ENCODE measurements around the gene MOB2. TPM values are rescaled to one million over a fixed set of nuclear protein-coding genes. Genes with fewer than 3 reads are reported as not detected.
"Not testable (repeated sequence)": the region's sequence is repeated elsewhere in the genome, so short reads cannot be mapped to it uniquely, and the experiment has no call there.

Gene MOB2
- polyA plus RNA-seq, 10 donors = 20.2 to 26.1 (median 22.6) TPM

DNA sequence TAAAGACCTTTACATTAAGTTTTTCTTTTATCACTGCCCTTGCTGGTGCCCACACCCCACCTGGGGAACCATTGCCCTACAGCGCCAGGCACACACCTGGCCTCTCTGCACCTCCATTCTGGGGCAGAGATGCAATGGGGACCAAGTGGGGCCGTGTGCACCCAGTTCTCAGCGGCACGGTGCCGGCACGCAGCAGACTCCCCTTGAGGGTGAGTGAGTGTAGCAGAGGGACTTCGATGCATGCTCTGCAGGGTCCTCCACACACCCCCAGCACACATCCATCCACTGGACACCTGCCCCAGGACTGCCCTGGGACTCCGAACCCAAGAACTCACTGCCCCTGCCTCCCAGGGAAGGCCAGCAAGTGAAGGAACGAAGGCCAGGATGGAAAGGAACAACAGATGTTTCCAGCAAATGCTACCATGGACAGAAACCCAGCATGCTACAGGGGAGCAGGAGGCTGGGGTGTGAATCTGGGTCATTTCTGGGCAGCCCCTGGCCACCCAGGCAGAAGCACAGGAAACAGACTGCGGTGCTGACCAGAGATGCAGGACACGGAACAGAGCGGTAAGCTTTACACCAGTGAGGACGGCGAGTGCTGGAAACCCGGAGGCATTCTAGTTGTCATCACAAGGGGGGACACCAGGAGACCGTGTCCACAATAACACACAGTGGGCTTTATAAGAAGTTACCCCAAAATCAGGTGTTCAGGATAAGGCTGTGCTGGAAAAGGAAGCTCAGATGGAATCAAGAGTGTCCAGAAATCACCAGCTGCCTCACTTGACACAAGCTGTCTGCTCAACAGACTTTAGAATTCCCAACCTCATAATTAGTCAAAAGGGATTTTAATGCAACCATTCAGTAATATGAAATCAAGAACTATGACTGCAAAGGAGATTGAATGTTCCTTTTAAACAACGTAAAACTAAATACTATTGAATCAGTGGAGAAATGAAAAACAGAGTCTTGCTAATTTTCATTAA is 32.7 kb upstream of the MOB2 start:
- no peak for DNase-seq

DNA sequence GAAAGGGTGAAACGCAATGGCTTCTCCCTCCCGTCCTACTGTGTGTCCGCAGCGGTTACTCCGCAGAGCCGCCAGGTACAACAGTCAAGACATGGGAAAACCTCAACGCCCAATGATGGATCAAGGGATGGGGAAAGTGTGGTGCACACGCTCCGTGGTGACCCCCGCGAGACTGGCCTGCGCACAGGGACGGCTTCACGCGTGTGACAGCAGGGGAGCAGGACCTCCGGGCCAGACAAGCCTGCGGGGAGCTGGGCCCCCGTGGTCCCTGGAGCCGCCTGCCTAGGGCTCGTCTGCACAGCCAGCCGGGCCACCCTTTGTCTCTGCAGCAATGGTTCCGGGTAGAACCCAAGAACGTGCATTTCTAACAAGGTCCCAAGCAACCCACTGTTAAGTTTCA is 31.7 kb upstream of the MOB2 start:
- no peak for DNase-seq

DNA sequence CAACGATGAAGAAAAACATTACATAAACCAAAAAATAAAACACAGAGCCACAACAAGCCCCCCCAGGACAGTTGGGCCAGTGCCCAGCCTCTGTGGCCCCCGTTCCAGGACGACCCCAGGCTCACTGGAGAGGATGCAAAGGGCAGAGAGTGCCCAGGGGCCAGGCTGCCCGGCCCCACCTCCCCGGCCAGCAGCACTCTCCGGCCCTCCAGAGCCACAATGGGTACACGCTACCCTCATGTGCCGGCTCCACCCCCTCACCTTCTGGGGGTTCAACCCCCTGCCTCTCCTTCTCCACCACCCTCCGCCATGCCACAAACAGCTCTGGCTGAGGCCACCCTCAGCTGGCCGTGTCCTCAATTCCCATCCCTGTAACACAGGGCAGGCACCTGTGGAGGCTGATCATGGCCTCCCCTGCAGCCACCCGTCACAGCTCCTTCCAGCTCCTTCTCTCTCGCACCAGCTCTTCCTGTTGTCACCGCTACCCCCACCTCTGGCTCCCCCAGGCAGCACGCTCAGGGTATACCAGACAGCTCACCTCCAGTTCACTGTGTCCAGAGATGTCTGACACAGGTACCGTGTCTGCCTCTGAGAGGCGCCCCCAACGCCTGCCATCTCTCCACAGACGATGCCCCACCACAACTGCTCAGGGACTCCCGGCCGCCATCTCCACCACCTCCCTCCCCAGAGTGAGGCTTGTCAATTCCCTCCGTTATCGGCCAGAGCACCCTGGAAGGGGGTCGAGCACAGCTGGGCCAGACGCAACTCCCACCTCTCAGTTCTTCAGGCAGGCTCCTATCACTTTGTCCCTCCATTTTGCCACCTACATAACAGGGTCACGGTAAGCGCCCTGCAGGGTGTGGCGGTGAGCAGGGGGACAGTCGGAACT is 30.8 kb upstream of the MOB2 start:
- no peak for DNase-seq

DNA sequence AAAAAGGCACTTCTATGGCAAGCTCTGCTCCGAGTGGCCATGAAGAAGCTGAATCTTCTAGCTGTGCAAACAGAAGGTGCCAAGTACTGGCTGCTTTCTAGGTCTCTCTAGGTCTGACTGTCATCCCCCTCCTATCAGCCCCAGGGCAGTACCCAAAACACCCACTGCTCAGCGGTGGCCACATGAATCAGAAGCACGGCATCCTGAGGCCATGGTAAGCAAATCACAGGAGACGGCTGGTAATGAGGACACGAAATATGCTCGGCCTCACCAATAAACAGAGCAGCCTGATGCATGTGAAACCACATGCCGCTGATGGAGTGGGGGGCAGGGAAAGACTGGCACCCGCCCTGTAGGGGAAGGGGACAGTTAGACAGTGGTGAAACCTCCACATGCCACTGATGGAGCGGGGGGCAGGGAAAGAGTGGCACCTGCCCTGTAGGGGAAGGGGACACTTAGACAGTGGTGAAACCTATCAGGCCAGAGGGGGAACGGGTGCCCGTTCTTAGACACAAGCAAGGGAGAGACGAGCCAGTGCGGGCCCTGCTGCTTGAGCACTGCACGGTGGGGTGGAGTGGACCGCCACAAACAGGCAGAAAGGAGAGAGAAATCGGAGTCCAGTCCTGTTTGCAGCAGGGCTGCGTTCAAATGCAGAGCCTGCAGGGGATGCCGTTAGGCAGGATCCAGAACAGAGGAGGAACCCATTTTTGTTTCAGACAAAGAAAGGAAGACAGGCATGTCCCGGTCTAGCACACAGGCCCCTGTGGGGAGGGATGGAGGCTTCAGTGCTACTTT is 29.9 kb upstream of the MOB2 start:
- DNase-seq = no peak

DNA sequence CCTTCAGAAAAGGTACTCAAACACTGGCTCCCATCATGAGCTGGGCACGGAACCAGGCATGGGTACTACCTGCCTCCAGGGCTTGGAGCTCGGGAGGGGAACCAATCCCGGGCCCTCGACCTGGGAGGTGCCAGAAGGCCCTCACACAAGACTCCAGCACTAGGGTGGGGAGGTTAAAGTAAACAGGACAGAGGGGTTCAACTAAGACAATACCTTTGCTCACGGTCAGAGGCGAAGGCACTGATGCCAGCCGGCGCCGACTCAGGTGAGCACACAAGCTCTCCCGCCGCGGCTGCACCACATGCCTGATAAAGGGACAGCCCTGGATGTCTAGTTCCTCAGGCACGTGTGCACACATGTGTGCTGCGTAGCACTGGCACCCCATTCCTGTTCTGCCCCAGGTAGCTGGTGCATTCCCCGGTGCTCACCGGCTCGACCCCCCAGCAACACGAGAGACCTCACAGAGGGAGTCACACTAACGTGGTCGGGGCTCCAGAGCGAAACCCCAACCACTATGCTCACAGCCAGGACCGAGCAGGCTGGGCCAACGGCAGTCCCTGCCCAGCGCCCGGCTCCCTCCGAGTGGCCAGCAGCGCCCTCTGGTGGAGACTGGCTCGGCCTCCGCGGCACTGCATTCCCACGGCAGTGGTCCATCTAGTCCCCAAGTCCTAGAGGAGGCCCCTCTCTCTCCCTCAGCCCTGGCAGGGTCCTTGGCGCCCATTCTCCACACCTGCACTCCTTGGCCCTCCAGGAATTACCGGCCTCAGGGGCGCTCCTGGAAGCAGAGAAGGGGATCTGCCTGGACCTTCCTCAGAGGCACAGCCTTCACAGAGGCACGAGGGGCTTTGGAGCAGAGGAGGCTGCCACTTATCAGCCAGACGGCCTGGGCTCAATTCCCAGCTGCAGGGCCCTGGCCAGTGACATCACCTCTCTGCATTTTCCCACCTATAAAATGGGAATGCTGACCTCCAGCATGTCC is 28.8 kb upstream of the MOB2 start:
- DNase-seq = peak; percentile 49 to 89 (median 77)

DNA sequence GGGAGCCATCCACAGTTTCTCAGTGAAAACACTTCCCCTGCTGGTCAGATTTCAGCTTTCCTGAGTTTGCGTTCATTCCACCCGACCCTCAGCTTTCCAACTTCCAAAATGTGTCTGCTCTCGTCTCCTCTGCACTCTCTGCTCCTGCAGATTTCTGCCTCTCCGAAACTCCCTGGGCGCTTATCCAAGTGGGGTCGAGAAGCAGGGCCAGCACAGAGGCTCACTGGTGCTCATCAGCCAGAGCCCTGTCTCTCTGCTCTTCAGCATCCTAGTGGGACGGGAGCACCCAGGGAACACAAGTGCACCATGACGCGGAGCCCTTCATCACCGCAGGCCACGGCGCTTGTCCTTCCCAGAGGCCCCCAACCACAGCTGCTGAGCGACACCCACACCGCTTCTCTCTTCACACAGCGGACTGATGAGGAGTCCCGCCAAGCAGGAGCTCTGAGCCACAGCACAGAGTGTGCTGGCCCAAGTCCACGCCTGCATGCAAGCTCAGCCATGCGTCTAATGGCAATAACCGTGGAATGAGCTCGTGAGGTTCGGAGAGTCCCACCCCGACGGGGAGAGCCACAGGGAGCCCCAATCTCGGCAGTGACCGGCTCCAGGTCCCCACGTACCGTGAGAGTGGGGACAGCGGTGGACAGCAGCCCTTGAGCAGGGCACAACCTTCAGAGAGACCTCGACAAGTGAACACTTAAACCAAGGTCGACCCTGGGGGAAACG is 27.9 kb upstream of the MOB2 start:
- DNase-seq = peak in 2 of 3 donors; percentile 51 to 79

DNA sequence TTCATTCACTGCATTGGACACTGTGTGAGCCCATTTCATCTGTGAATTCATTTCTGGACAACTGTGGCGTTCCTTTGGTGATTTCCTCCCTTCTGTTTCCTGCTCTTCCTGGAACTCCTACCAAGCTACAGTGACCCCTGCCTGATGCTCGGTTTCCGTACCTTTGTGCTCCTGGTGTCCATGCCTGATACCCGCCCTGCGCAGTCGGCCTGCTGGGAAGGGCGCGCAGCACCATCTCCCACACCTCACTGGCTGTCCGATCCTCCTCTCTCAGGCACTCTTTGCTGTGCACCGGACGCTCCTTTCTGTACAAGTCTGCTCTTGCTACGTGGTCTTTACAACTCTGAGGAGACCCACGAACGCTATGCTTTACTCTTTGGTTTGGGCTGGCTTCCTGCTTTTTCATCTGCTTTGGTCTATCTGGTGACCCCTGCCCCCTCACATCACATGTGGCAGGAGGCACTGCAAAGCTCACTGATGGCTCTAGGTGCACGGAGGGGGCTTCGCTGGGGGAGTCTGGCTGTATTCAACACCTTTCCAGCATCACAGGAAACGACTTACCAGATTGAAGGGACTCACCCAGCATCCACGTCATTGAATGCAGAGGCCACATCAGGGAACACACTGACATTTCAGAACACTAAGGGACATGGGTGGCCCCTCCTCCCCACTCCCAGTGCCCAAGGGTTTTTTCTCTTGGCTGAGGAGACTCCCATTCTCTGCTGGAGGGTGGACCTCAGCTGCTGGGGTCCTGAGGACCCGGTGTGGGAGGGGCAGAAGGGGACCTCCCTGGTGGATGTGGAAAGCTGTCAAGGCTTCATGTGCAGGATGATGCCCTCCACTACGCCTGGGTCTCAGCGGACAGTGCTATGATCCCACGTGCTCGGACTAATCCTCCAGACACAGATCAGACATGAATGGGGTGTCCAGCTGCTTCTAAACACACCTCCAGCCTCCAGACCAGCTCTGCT is 27.0 kb upstream of the MOB2 start:
- DNase-seq = no peak

DNA sequence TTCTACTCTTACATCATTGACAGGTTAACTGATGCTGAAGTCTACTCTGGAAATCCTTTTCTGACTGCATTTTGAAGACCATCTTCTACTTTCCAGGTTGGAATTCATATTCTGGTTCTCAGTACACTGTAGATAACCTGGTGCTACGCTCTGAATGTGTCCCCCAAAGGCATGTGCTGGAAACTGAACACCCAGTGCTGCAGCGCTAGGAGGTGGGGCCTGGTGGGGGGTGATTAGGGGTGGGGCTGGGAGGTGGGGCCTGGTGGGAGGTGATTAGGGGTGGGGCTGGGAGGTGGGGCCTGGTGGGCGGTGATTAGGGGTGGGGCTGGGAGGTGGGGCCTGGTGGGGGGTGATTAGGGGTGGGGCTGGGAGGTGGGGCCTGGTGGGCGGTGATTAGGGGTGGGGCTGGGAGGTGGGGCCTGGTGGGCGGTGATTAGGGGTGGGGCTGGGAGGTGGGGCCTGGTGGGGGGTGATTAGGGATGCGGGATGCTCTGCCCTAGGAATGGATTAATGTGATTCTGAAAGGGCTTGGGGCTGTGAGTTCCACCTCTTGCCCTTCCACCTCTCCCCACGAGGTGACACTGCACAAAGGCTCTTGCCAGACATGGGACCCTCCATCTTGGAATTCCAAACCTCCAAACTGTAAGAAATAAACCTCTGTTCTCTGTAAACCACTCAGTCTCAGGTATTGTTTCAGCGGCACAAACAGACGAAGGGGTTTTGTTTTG is 26.1 kb upstream of the MOB2 start:
- DNase-seq = not testable (repeated sequence)

DNA sequence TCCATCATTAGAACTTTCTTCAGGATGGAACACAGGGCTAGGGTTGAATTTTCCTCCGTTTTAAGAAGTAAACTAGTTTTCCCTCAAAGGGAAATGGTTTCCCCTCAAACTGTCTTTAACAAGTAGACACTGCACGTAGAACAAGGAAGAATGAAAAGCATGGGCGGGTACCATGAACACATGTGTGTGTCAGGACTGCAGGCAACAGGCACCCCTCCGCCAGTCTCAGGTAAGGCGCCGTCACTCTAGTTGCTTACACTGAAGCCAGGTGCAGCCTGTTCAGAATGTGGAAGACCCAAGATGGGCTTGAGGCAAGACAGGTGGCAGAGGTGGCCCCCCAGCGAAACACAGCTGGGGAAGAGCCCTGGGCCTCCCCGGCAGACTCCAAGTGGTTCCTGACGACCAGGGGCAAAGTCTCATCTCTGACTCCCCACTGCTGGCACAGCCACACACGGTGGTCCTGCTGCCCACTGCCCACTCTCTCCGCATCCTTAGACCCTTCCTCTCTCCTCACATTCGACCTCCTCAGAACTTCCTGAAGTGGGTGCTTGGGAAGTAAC is 25.4 kb upstream of the MOB2 start:
- no peak for DNase-seq

DNA sequence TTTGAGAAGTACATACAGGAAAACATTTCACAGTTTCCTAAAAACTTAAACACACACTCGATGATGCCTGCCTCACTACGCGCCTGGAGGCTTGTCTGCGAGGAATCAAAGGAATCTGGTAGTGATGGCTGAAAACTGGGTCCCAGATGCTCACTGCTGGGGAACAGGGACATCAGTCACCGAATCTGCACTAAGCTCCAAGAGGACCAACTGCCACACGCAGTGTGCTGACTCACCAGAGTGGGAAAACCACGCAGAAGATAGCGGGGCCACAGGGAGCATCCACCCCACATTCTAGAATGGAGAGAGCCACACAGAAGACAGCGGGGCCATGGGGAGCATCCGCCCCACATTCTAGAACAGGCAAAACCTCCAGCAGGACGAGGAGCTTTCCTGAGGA is 24.3 kb upstream of the MOB2 start:
- DNase-seq = no peak

DNA sequence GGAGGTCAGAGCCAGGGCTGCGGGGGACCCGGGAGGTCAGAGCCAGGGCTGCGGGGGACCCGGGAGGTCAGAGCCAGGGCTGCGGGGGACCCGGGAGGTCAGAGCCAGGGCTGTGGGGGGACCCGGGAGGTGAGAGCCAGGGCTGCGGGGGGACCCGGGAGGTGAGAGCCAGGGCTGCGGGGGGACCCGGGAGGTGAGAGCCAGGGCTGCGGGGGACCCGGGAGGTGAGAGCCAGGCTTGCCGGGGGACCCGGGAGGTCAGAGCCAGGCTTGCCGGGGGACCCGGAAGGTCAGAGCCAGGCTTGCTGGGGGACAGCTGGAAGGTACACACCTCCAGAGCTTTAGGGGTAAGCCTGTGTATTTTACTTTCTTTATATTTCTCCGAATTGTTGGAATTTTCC is 23.8 kb upstream of the MOB2 start:
- DNase-seq = not testable (repeated sequence)

DNA sequence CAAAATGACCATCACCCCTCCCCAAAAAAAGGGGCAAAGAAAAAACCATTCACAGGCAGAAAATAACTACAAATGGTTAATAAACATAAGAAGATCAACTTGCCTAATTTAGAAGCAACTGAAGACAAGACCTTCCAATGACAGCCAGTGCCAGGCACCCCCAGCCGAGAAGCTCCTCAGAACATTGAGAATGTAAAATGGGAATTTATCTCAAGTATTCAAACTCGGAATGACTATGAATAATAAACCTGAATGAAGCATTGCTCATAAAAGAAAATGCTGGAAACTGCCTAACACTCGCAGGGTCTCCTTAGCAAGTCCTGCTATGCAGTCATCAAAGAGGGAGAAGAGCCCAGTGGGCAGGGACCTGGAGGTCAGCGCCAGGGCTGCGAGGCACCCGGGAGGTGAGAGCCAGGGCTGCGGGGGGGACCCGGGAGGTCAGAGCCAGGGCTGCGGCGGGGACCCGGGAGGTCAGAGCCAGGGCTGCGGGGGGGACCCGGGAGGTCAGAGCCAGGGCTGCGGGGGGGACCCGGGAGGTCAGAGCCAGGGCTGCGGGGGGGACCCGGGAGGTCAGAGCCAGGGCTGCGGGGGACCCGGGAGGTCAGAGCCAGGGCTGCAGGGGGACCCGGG is 23.2 kb upstream of the MOB2 start:
- DNase-seq = no peak

DNA sequence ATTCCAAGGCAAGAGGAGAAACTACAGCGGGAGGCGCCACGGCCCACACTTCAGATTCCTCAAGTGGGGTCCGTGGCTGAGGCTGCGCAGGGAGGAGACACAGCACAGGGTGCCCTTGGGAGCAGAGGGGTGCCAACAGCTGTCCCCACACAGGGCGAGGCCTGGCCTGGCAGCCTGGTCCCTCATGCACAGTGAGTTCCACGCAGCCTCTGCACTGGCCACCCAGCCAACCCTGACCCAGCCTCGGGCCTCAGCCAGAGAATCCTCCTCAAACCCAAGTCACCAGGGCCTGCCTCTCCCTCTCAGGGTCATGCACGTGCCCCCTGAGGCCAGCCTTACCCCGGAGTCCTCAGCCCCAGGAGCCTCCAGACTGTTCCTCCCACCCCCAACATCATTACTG is 22.4 kb upstream of the MOB2 start:
- no peak for DNase-seq

DNA sequence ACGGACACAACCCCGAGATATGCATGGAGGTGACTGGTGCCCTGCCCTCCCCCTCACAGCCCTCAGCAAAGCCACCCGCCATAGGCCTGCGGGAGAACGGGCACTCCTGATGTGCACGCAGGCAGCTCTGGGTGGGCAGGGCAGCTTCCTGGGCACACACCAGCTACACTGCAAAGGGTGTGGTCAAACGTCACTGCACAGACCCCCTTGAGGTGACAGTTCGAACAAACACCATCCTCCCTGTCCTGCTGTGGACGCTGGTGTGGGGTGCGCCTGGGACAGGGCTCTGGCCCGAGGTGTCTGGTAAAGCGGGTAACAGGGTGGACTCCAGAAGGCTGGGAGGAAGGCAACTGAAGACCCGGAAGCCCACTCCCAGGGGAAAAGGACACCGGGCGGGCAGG is 21.9 kb upstream of the MOB2 start:
- DNase-seq = no peak

DNA sequence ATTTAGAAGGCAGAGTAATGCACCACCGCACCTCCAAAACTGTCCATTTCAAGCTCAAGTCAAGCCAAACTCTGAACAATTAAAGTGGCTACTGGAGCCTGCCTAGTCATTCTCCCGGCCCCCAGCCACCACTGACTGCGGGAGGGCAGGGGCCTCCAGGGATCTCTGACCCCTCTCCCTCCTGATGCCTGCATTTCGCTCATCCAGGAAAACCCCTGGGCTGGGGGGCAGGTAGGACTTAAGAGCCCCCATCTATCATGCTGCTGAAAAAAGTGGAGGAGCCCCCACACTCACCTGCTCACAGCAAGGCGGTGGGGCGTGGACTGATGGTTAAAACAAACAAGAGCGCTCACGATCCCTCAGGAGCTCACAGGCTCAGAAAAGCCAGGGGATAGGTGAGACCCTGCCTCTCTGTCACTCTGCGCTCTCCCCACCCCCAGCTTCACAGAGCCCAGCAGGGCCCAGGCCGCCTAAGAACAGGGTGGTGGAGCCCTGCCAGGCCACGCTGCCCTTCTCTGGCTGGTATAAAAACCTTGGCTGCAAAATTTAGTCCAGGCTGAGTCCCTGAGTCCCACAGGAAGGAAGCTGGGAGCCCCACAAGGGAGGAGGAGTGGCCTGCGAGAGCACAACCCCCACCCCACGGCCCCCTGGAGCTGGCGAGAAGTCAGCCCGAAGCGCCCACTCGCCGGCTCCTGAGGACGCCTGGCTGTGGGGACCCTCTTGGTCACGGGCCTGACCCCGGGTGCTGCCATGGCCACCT is 21.0 kb upstream of the MOB2 start:
- DNase-seq = no peak

DNA sequence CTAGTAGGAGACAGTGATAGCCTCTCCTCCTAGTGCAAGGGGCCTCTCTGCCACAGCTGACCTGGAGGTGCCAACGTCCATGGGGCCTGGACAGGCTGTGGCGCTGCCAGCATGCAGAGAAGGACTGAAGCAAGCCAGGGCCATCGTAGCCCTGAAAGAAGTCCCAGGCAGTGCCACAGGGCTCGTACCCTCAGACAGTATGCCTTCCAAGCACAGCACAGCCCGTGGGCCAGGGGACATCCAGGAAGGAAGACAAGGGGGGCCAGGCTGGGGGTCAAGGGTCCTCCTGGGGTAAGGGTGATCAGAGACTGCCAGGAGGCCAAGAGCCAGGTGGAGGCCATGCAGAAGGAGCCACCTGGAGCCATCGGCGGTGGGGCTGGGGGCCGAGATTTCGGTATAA is 20.4 kb upstream of the MOB2 start:
- DNase-seq = no peak

Measured in muscle of back (tissue), 11 donors.